Peyer's patch (tissue), 4 donors: ENCODE data around the gene ACTL8.

Experiments used
- CTCF ChIP-seq, 6 experiments: fragments of 450-650 bp in 4 of 6; fragments of 200-600 bp in 2 of 6; sonication (generic) in 1 of 6; IDR thresholded peaks; one replicate each; pipeline ENCODE4 v1.5.1; 2017 to 2019; ENCODE audit warnings: antibody characterized with exemption in 6 of 6, mild to moderate bottlenecking in 3 of 6, moderate library complexity in 1 of 6
- POLR2A ChIP-seq, 2 donors: fragments of 450-650 bp; IDR thresholded peaks; one replicate each; pipeline ENCODE4 v1.5.1; 2017; ENCODE audit warnings: antibody characterized with exemption in 2 of 2, mild to moderate bottlenecking in 2 of 2, moderate library complexity in 2 of 2

- no peak for TF ChIP-seq CTCF (IDR thresholded peaks at IDR 0.05)
- no peak for TF ChIP-seq POLR2A (IDR thresholded peaks at IDR 0.05)
Observed at GRCh38 chr1:17717594-17718535, 37.3 kb upstream of the ACTL8 start.
